ENCODE data around the gene ALKBH3.

The ALKBH3 gene

DNA sequence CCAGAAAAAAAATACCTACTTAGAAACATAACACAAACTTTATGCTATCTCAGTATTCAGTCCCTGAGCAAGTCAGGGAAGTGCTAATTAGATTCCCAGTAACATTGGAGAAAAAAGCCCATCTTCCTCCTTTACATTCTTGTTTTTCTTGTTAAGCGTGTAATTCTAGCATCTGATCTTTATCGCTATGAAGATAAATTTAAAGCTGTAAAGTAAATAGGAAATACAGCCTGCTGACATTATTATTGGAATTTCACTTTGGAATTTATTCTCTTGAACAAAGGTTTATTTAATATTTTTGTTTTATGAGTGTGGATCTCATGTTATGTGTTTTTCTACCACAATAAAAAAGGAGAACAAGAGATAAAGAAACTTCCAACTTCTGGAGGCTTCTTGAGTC lies 13.9 kb downstream of the ALKBH3 start:
- DNase-seq (ENCODE audit: low read depth in 1 of 2, low spot score in 1 of 2), result no peak

DNA sequence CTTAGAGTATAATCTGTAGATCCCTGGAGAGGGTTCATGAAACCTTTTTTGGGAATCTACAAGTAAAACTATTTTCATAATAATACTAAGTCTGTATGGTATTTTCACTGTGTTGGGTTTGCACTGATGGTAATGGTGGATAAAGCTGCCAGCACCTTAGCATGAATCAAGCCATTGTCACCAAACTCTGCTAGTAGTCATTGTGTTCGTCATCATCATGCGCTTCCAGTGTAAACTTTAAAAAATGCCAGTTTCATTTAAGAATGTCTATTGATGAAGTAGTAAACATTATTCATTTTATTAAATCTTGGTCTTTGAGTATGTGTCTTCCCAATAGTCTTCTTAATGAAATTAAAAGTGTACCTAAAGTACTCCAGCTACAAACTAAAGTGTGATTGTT lies 15.0 kb downstream of the ALKBH3 start:
- no peak for DNase-seq (ENCODE audit: low read depth in 1 of 2, low spot score in 1 of 2)

- DNase-seq (ENCODE audit: low read depth in 1 of 2, low spot score in 1 of 2), result no peak
Measured at GRCh38 chr11:43898574-43898973, 17.9 kb downstream of the ALKBH3 start.

DNA sequence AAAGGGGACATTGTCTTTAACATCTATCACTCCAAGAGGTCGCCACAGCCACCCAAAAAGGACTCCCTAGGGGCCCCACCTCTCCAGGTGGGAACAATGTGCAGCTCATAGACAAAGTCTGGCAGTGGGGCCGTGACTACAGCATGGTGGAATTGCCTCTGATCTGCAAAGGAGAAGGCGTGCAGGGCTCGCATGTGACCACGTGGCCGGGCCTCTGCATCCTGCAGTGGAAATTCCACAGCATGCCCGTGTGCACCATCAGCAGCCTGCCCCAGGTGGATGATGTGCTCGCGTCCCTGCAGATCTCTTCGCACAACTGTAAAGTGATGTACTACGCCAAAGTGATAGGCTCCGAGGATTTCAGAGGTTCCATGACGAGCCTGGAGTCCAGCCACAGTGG lies 18.5 kb downstream of the ALKBH3 start:
- DNase-seq (ENCODE audit: low read depth in 1 of 2, low spot score in 1 of 2), result no peak

- DNase-seq (ENCODE audit: low read depth in 1 of 2, low spot score in 1 of 2), result no peak
Measured at GRCh38 chr11:43901551-43901950, 20.9 kb downstream of the ALKBH3 start.

DNA sequence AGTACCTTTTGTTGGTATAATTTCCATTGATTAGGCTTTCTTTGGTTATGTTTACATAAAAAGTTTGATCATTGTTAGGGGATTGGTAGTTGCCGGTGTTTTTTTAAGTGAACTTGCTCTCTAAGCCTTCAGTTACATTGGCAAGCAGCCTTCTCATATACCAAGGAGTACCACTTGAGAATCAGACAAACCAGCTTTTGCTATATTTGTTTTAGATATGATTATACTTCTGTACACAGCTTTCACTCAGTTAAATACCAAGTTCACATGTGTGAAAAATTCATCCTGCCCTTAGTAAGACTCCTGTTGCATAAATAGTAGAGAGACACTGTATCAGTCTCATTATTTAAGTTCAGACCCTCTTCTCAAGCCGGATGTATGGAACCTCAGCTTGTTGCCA lies 22.4 kb downstream of the ALKBH3 start:
- no peak for DNase-seq (ENCODE audit: low read depth in 1 of 2, low spot score in 1 of 2)

DNA sequence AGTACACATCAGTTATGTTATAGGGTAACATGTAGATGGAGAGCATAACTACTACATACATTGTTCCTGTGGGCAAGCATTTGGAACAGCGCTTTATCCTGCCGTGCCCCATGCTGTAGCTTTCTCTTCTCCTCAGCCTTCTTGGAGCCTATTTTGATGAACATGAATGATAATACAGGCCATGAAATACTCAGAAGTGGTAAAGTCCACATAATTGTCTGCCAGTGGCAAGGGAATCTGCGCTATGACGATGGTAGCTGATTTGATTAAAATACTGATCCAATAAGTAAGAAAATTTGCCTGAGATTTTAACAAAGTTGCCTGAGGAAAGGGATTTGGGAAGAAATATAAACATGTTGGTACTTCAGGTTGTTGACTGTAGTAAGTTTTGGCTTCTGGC lies 23.3 kb downstream of the ALKBH3 start:
- DNase-seq (ENCODE audit: low read depth in 1 of 2, low spot score in 1 of 2), result no peak

- no peak for DNase-seq (ENCODE audit: low read depth in 1 of 2, low spot score in 1 of 2)
Measured at GRCh38 chr11:43904742-43905535, 24.3 kb downstream of the ALKBH3 start.

- no peak for DNase-seq (ENCODE audit: low read depth in 1 of 2, low spot score in 1 of 2)
Measured at GRCh38 chr11:43905813-43906241, 25.2 kb downstream of the ALKBH3 start.

DNA sequence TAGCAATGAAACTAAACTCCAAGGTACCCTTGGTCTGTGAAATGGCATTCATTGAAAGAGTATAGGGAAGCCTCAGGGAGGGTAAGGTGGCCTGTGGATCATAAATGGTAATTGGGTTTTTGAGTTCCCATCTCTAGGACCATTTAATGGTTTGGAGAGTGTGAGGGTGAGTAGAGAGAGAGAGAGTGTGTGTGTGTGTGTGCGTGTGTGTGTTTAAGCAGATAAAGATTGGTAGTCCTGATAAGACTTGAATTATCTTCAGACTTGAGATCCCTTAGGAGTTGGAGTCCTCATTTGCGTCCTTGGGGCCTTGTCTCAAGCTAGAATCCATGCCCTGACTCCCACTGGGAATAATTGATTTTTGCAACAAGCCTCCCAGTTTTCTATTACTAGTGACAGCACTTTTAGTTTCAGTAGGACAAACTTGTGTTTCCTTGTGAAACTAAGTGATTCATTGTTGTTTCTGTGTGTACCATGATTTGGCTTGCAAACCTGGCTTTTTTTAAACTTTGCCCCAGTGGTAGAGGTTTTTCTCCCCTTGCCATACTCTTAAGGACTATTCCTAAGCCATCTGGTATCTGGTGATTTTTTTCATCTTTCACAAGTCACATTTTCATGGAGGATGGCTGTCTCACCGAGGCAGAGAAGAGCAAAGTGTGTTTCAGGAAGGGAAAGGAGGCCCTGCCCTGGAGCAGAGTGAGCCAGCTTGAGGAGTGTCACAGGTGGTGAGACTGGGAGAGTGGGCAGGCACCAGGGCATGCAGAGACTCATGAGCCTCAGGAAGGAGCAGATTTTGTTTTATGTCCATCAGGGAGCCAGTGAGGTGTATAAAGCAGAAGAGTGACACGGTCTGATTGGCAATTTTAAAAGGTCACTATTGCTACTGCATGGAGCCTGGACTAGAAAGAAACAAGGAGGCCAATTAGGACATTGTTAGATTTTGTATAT lies 26.7 kb downstream of the ALKBH3 start:
- DNase-seq (ENCODE audit: low read depth in 1 of 2, low spot score in 1 of 2), result no peak

DNA sequence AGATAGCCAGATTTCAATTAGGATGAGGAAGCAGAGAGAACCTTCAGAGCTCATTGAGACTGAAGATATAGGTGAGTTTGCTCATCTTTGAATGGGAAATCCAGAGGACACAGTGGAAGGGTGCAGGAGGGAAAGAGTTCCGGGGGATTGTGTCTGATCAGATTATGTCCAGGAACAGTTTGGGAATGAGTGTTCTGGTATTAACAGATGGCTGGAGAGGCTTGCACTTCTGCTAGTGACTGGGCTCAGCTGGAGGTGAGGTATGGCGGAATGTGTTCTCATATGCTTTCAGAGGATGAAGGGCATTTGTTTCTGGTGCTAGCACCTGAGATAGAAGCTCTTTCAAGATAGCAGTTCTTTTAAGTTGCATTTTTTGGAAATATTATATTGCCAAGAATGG lies 27.6 kb downstream of the ALKBH3 start:
- no peak for DNase-seq (ENCODE audit: low read depth in 1 of 2, low spot score in 1 of 2)

- DNase-seq (ENCODE audit: low read depth in 1 of 2, low spot score in 1 of 2), result no peak
Measured at GRCh38 chr11:43908683-43909082, 28.1 kb downstream of the ALKBH3 start.

DNA sequence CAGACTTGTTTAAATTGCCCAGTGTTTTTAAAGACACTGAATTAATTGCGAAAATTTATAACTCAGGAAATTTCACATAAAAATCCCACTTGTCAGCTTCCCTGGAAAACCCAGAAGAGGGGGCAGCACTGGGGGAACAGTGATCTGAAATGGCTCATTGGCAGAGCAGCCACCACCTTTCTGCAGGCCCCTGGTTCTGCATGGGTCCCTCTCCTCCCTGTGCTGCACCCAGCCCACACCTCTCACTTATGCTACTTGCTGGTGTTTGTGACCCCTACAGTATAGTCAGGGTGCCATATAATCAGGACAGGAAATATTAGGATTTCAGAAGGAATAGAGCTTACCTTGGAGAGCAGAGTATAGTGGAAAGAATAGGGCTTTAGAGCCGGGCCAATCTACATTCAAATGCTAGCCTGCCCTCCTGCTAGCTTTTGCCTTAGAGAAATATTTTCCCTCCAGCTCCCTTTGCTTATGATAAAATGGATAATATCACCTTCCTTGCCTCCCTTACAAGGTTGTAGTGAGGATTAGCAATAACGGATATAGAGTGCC lies 33.3 kb downstream of the ALKBH3 start:
- no peak for DNase-seq (ENCODE audit: low read depth in 1 of 2, low spot score in 1 of 2)

GRCh38 chr11:43914466-43914865 lies 33.8 kb downstream of the ALKBH3 start:
- DNase-seq (ENCODE audit: low read depth in 1 of 2, low spot score in 1 of 2), result no peak

DNA sequence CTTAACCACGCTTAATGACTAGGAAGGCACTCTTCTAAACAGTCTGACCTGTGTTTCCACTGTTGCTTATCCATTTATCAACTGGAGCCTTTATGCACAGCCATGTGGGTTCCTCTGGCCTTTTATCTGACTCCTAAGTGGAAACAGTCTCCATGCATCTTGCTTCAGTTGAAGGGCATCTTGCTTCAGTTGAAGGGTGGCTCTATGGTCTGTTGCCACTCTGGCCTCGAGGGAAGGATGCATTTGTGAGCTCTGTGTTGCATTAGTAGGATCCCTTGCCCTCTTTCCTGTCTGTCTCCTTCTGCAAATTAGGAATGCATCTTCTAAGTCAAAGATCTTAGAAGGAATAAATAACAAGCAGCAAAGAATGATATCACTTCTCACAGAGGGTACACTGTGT lies 36.0 kb downstream of the ALKBH3 start:
- DNase-seq (ENCODE audit: low read depth in 1 of 2, low spot score in 1 of 2), result no peak

GRCh38 chr11:43917851-43918250 lies 37.2 kb downstream of the ALKBH3 start:
- no peak for DNase-seq (ENCODE audit: low read depth in 1 of 2, low spot score in 1 of 2)

DNA sequence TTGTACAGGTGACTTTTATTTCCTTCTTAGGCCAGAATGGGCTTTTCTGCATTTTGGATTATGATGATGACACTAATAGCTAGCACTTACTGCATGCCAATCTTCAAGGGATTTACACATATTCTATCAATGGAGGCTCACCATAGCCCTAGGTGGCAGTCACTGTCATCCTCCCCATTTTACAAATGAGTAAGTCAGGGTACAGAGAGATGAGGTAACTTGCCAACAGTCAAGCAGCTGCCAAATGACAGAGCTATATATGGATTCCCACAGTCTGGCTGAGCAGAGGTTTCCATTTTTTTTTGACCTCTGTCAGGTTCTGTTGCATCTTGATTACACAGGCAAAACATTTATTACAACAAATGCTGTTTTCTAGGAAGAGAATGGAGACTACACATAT lies 38.0 kb downstream of the ALKBH3 start:
- DNase-seq (ENCODE audit: low read depth in 1 of 2, low spot score in 1 of 2), result no peak

- no peak for DNase-seq (ENCODE audit: low read depth in 1 of 2, low spot score in 1 of 2)
Measured at GRCh38 chr11:43919852-43920597, 39.4 kb downstream of the ALKBH3 start.

GRCh38 chr11:43920598-43921419 lies 40.2 kb downstream of the ALKBH3 start:
- DNase-seq (ENCODE audit: low read depth in 1 of 2, low spot score in 1 of 2), result no peak

- no peak for DNase-seq (ENCODE audit: low read depth in 1 of 2, low spot score in 1 of 2)
Measured at GRCh38 chr11:43921561-43922294, 41.1 kb downstream of the ALKBH3 start.

All from stimulated activated CD4-positive, alpha-beta T cell treated with anti-CD3 and anti-CD28 coated beads, Interleukin-15, amount 100 ng/mL, for 1 hour (primary cell).